ENCODE data around the gene CDH22.

DNA sequence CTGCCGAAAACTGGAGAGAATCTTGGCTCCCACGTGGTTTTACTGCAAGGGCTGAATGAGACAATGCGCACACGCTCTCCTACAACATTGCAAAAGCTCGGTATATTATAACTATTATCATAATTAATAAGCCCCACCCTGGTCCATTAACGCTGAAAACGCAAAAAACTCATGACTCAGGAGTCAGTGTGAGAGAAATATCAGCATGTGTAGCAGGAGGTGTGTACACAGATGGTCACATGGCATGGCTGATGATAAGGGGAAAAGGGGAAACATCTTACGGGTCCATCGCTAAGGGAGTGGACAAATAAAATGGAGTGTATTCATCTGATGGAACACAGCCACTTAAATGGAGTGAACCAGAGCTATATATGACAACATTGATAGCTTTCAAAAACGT, 29.2 kb downstream of the CDH22 start:
- TF ChIP-seq, protein P1, sequence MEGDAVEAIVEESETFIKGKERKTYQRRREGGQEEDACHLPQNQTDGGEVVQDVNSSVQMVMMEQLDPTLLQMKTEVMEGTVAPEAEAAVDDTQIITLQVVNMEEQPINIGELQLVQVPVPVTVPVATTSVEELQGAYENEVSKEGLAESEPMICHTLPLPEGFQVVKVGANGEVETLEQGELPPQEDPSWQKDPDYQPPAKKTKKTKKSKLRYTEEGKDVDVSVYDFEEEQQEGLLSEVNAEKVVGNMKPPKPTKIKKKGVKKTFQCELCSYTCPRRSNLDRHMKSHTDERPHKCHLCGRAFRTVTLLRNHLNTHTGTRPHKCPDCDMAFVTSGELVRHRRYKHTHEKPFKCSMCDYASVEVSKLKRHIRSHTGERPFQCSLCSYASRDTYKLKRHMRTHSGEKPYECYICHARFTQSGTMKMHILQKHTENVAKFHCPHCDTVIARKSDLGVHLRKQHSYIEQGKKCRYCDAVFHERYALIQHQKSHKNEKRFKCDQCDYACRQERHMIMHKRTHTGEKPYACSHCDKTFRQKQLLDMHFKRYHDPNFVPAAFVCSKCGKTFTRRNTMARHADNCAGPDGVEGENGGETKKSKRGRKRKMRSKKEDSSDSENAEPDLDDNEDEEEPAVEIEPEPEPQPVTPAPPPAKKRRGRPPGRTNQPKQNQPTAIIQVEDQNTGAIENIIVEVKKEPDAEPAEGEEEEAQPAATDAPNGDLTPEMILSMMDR (conservative IDR thresholded peaks at IDR 0.05 in 1 of 2, IDR thresholded peaks at IDR 0.05 in 1 of 2; ENCODE audit: low read depth in 1 of 2, low read length in 2 of 2), result no peak
- no peak for TF ChIP-seq EZH2 (IDR thresholded peaks at IDR 0.05; ENCODE audit: low read length, missing control alignments)
